GM12878 (cell line): Measurements from ENCODE around the gene LRP3.

ENCODE experiments used
- GABPA ChIP-seq: IDR thresholded peaks from 2 replicates; pipeline ENCODE4 v1.6.1; 2014; ENCODE audit warnings: antibody characterized with exemption, low read depth, mild to moderate bottlenecking, inconsistent platforms
- SPI1 ChIP-seq: IDR thresholded peaks from 2 replicates; pipeline ENCODE4 v1.6.1; 2011; ENCODE audit warnings: low read depth, mild to moderate bottlenecking, low read length, moderate library complexity, borderline replicate concordance; ENCODE audit not compliant: insufficient read depth

DNA sequence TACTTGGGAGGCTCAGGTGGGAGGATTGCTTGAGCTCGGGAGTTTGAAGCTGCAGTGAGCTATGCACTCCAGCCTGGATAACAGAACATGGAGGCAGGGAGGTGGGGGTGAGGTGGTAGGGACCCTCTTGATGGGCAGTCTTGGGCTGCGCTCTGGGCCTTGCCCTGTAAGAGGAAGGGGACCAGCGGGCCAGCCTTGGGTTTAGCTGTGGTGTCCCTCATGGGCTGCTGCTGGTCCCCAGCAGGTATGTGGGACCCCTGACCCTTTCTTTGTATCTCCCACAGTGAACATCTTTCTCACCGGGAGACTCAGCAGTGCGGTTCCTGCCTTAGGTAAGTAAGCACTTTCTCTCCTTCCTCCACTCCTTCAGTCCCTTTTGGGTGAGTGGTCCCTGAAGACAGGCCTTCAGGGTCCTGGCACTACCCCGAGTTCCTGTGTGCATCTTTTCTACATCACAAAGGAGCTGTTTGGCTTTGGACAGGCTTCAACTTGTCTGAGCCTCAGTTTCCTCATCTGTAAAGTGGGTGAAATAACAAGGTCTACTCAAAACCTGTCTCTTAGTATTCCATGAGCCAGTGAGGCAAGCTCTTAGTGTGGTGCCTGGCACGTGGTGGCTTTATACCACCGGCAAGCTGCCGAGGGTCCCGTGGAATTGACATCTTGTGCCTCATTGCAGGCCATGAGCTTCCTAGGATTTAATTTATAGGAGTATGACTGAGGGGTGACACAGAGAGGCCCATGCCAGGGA lies 2.5 kb downstream of the LRP3 start:
- TF ChIP-seq SPI1: no peak
- no peak for TF ChIP-seq GABPA
